Measurements from ENCODE around the gene NACAD.
"Not testable (repeated sequence)": the region's sequence is repeated elsewhere in the genome, so short reads cannot be mapped to it uniquely, and the experiment has no call there.

NACAD gene

GRCh38 chr7:45053941-45054340, 34.8 kb downstream of the NACAD start:
- no peak for DNase-seq (ENCODE audit: low spot score)

GRCh38 chr7:45053401-45053800, 35.4 kb downstream of the NACAD start:
- no peak for DNase-seq (ENCODE audit: low spot score)

GRCh38 chr7:45052011-45052410, 36.8 kb downstream of the NACAD start:
- DNase-seq (ENCODE audit: low spot score): no peak

- DNase-seq (ENCODE audit: low spot score): no peak
These were observed 38.6 kb downstream of the NACAD start for GRCh38 chr7:45050198-45050597.

- peak; percentile 66 for DNase-seq (ENCODE audit: low spot score)
These were observed 40.0 kb downstream of the NACAD start for GRCh38 chr7:45048748-45049147.

GRCh38 chr7:45044338-45044737, 44.4 kb downstream of the NACAD start:
- DNase-seq (ENCODE audit: low spot score): no peak

- DNase-seq (ENCODE audit: low spot score): no peak
These were observed 49.7 kb downstream of the NACAD start for GRCh38 chr7:45039106-45039505.

GRCh38 chr7:45037876-45038275, 50.9 kb downstream of the NACAD start:
- DNase-seq (ENCODE audit: low spot score): no peak

- DNase-seq (ENCODE audit: low spot score): no peak
These were observed 52.0 kb downstream of the NACAD start for GRCh38 chr7:45036796-45037195.

GRCh38 chr7:45036317-45036716, 52.5 kb downstream of the NACAD start:
- no peak for DNase-seq (ENCODE audit: low spot score)

GRCh38 chr7:45035893-45036292, 52.9 kb downstream of the NACAD start:
- DNase-seq (ENCODE audit: low spot score): no peak

- DNase-seq (ENCODE audit: low spot score): no peak
These were observed 53.4 kb downstream of the NACAD start for GRCh38 chr7:45035371-45035770.

- DNase-seq (ENCODE audit: low spot score): not testable (repeated sequence)
These were observed 54.1 kb downstream of the NACAD start for GRCh38 chr7:45034710-45035109.

GRCh38 chr7:45033931-45034290, 54.9 kb downstream of the NACAD start:
- no peak for DNase-seq (ENCODE audit: low spot score)

- DNase-seq (ENCODE audit: low spot score): peak; percentile 80
These were observed 55.4 kb downstream of the NACAD start for GRCh38 chr7:45033261-45033930.

- no peak for DNase-seq (ENCODE audit: low spot score)
These were observed 56.3 kb downstream of the NACAD start for GRCh38 chr7:45032421-45032820.

- no peak for DNase-seq (ENCODE audit: low spot score)
These were observed 56.9 kb downstream of the NACAD start for GRCh38 chr7:45031829-45032228.

All from kidney tubule cell (primary cell).